ENCODE results near the gene ZNF804B.

ZNF804B gene

GRCh38 chr7:88792361-88792760 is 32.9 kb downstream of the ZNF804B start:
- H3K9me3 Mint-ChIP-seq (ENCODE audit: low read depth): no peaks in the 10 kb centered on the region
- H3K27ac Mint-ChIP-seq: no peak overlapping the region
- H3K4me3 Mint-ChIP-seq: no peak overlapping the region
- no peaks in the 10 kb centered on the region for H3K36me3 Mint-ChIP-seq
- peaks cover 2% of the 10 kb centered on the region for H3K27me3 Mint-ChIP-seq
- no peaks in the 10 kb centered on the region for H3K4me1 Mint-ChIP-seq (ENCODE audit: low read depth)

DNA sequence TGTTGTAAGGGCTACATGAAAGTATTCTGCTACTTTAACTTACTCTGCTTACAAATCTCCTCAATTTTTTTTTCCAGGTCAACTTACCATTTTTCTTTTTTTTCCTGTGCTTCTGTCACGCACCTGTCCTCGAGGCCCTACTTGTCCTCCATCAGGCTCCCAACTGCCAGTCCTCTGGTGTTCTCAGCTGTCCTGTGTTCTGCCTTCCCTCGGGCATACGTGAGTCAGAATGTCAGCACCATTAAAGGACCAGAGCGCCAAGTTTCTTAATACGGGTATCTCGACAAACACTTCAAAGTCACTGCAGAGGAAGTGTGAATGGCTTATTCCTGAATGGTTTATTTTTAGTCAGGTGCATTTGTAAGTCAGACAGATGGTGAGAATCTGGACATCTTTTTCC is 36.1 kb downstream of the ZNF804B start, which contains the start of gene TEX47:
TSS of gene TEX47 (minus strand) at position 185 of the 400 bp plus-strand sequence. CDS start 795 bp downstream, outside the sequence.
- no peaks in the 10 kb centered on the region for H3K9me3 Mint-ChIP-seq (ENCODE audit: low read depth)
- no peak within 1 kb of the TSS for H3K4me3 Mint-ChIP-seq
- H3K27me3 Mint-ChIP-seq: peaks cover 2% of the 10 kb centered on the region
- no peaks in the 10 kb centered on the region for H3K36me3 Mint-ChIP-seq
- H3K27ac Mint-ChIP-seq: no peak within 1 kb of the TSS
- H3K4me1 Mint-ChIP-seq (ENCODE audit: low read depth): no peaks in the 10 kb centered on the region

DNA sequence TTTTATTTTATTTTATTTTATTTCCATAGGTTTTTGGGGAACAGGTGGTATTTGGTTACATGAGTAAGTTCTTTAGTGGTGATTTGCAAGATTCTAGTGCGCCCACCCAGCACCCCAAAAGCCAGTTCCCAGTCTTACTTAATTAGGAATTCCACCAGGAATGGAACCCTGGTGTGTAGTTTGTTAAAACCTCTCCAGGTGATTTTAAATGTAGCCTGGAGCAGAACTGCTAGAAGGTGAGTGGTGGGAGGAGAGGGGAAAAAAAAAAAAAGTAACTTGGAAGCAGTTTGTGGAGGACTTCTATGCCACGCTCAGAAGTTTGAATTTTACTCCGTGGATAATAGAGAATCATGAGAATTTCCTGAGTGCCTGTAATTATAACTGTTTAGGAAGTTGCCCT is 41.5 kb downstream of the ZNF804B start:
- Mint-ChIP-seq H3K27me3 (peaks cover 1% of the 10 kb centered on the region), H3K27ac (no peak overlapping the region), H3K4me1 (ENCODE audit: low read depth) (no peaks in the 10 kb centered on the region), H3K36me3 (no peaks in the 10 kb centered on the region), H3K9me3 (ENCODE audit: low read depth) (no peaks in the 10 kb centered on the region), H3K4me3 (no peak overlapping the region)

- Mint-ChIP-seq H3K4me3 (no peak overlapping the region), H3K36me3 (no peaks in the 10 kb centered on the region), H3K27ac (no peak overlapping the region), H3K4me1 (ENCODE audit: low read depth) (no peaks in the 10 kb centered on the region), H3K9me3 (ENCODE audit: low read depth) (peaks cover under 1% of the 10 kb centered on the region), H3K27me3 (peaks cover 1% of the 10 kb centered on the region)
Measured at GRCh38 chr7:88806280-88807037, 47.0 kb downstream of the ZNF804B start.

- H3K9me3 Mint-ChIP-seq (ENCODE audit: low read depth): no peaks in the 10 kb centered on the region
- no peaks in the 10 kb centered on the region for H3K27me3 Mint-ChIP-seq
- no peak overlapping the region for H3K4me3 Mint-ChIP-seq
- H3K27ac Mint-ChIP-seq: no peak overlapping the region
- no peaks in the 10 kb centered on the region for H3K36me3 Mint-ChIP-seq
- H3K4me1 Mint-ChIP-seq (ENCODE audit: low read depth): no peaks in the 10 kb centered on the region
Measured at GRCh38 chr7:88818552-88818951, 59.1 kb downstream of the ZNF804B start.

DNA sequence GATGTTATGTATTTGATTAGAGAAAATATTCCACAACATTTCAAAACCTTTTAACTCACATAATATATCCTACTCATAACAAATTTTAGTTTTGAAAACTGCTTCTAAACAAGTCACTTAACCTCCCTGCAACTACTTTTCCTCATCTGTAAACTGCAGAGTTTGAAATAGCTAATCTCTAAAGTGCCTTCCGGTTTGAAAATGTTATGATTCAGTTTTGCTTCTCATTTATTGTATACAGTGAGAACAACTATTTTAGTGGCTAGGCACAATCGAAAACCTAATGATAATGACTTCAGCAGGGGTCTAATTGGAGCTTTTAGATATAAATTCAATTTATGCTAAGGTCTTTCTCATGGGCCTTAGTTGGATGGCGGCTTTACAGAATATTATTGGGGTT is 66.7 kb downstream of the ZNF804B start:
- no peaks in the 10 kb centered on the region for H3K36me3 Mint-ChIP-seq
- H3K9me3 Mint-ChIP-seq (ENCODE audit: low read depth): no peaks in the 10 kb centered on the region
- no peaks in the 10 kb centered on the region for H3K4me1 Mint-ChIP-seq (ENCODE audit: low read depth)
- H3K27ac Mint-ChIP-seq: no peak overlapping the region
- H3K27me3 Mint-ChIP-seq: no peaks in the 10 kb centered on the region
- H3K4me3 Mint-ChIP-seq: no peak overlapping the region

- Mint-ChIP-seq H3K4me3 (no peak overlapping the region), H3K36me3 (no peaks in the 10 kb centered on the region), H3K4me1 (ENCODE audit: low read depth) (no peaks in the 10 kb centered on the region), H3K27me3 (no peaks in the 10 kb centered on the region), H3K9me3 (ENCODE audit: low read depth) (no peaks in the 10 kb centered on the region), H3K27ac (no peak overlapping the region)
Measured at GRCh38 chr7:88835147-88835728, 75.7 kb downstream of the ZNF804B start.

GRCh38 chr7:88842201-88842600 is 82.7 kb downstream of the ZNF804B start:
- no peak overlapping the region for H3K27ac Mint-ChIP-seq
- H3K4me3 Mint-ChIP-seq: no peak overlapping the region
- peaks cover 2% of the 10 kb centered on the region for H3K27me3 Mint-ChIP-seq
- H3K9me3 Mint-ChIP-seq (ENCODE audit: low read depth): no peaks in the 10 kb centered on the region
- no peaks in the 10 kb centered on the region for H3K4me1 Mint-ChIP-seq (ENCODE audit: low read depth)
- no peaks in the 10 kb centered on the region for H3K36me3 Mint-ChIP-seq

DNA sequence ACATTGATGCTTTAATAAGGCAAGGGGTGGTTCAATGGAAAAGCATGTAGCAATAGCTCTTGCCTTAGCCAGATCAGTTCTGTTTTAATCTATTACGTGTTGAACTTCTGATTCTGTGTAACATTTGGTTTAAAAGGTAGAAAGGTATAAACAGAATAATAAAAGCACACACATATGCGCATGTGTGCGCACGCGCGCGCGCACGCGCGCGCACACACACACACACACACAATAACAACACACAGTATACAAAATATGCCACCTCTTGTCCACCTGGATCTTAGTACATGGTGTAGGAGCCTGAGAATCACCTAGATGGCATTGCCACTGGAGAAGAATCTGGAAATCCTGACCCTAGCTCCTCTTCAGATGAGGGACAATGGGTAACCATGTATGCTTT is 85.6 kb downstream of the ZNF804B start:
- H3K9me3 Mint-ChIP-seq (ENCODE audit: low read depth): no peaks in the 10 kb centered on the region
- H3K27me3 Mint-ChIP-seq: peaks cover 4% of the 10 kb centered on the region
- H3K4me3 Mint-ChIP-seq: no peak overlapping the region
- no peaks in the 10 kb centered on the region for H3K4me1 Mint-ChIP-seq (ENCODE audit: low read depth)
- H3K27ac Mint-ChIP-seq: no peak overlapping the region
- no peaks in the 10 kb centered on the region for H3K36me3 Mint-ChIP-seq

- H3K9me3 Mint-ChIP-seq (ENCODE audit: low read depth): no peaks in the 10 kb centered on the region
- H3K27ac Mint-ChIP-seq: no peak overlapping the region
- no peaks in the 10 kb centered on the region for H3K4me1 Mint-ChIP-seq (ENCODE audit: low read depth)
- H3K27me3 Mint-ChIP-seq: peaks cover 2% of the 10 kb centered on the region
- no peaks in the 10 kb centered on the region for H3K36me3 Mint-ChIP-seq
- no peak overlapping the region for H3K4me3 Mint-ChIP-seq
Measured at GRCh38 chr7:88851220-88851619, 91.7 kb downstream of the ZNF804B start.

GRCh38 chr7:88859288-88859687 is 99.8 kb downstream of the ZNF804B start:
- Mint-ChIP-seq H3K9me3 (ENCODE audit: low read depth) (no peaks in the 10 kb centered on the region), H3K27ac (no peak overlapping the region), H3K27me3 (peaks cover 1% of the 10 kb centered on the region), H3K4me1 (ENCODE audit: low read depth) (no peaks in the 10 kb centered on the region), H3K4me3 (no peak overlapping the region), H3K36me3 (no peaks in the 10 kb centered on the region)

DNA sequence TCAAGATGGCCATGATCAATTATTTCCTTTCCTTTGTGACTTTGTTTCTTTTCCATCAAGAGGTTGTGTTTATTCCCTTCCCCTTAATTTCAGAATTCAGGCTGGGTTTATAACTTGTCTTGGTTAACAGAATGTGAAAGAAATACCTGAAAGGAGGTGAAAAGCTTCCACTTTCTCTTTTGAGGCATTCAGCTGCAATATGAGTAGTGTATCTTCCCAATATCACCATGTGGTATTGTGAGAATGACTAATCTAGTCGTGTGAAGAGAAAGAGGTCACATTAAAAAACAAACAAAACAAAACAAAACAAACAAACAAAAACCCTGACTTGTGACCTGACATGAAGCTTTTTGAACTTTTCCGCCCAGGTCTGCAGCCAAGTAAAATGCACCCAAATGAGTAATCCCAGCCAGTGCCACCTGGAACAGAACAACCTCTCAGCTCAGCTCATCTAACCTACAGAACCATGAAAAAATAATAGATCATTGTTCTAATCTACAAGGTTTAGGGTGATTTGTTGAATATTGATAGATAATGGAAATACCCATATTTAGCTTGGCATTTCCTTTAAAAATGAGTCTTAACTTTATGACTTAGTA is 106.9 kb downstream of the ZNF804B start:
- Mint-ChIP-seq H3K27ac (no peak overlapping the region), H3K4me1 (ENCODE audit: low read depth) (no peaks in the 10 kb centered on the region), H3K4me3 (no peak overlapping the region), H3K36me3 (no peaks in the 10 kb centered on the region), H3K9me3 (ENCODE audit: low read depth) (peaks cover 3% of the 10 kb centered on the region), H3K27me3 (no peaks in the 10 kb centered on the region)

- H3K27me3 Mint-ChIP-seq: no peaks in the 10 kb centered on the region
- no peak overlapping the region for H3K27ac Mint-ChIP-seq
- no peaks in the 10 kb centered on the region for H3K36me3 Mint-ChIP-seq
- H3K9me3 Mint-ChIP-seq (ENCODE audit: low read depth): peaks cover 3% of the 10 kb centered on the region
- H3K4me3 Mint-ChIP-seq: no peak overlapping the region
- no peaks in the 10 kb centered on the region for H3K4me1 Mint-ChIP-seq (ENCODE audit: low read depth)
Measured at GRCh38 chr7:88867158-88867557, 107.7 kb downstream of the ZNF804B start.

DNA sequence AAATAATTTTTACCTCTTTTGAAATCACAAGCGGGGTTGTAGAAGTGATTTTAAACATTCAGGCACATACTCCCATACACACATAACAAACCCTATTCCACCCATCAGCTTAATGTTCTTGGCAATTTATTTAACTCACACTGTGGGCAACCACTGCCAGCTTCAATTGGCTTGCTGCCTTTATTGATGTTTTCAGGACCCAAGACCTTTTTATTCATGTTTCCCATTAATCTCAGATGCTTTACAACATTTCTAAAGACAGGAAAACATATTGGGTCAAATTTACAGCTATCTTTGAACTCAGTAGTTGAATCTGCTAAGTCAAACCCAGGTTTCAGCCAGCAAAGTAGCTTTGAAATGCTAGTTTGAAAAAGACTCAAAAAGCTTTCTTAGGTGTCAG is 109.0 kb downstream of the ZNF804B start:
- Mint-ChIP-seq H3K4me3 (no peak overlapping the region), H3K27ac (no peak overlapping the region), H3K36me3 (no peaks in the 10 kb centered on the region), H3K4me1 (ENCODE audit: low read depth) (no peaks in the 10 kb centered on the region), H3K9me3 (ENCODE audit: low read depth) (peaks cover 3% of the 10 kb centered on the region), H3K27me3 (no peaks in the 10 kb centered on the region)

GRCh38 chr7:88881136-88881535 is 121.6 kb downstream of the ZNF804B start:
- H3K27ac Mint-ChIP-seq: no peak overlapping the region
- no peaks in the 10 kb centered on the region for H3K36me3 Mint-ChIP-seq
- no peaks in the 10 kb centered on the region for H3K4me1 Mint-ChIP-seq (ENCODE audit: low read depth)
- H3K4me3 Mint-ChIP-seq: no peak overlapping the region
- H3K27me3 Mint-ChIP-seq: peaks cover 2% of the 10 kb centered on the region
- H3K9me3 Mint-ChIP-seq (ENCODE audit: low read depth): no peaks in the 10 kb centered on the region
